KMS-11 (cell line): ENCODE measurements around the gene PPWD1.
"Not testable (repeated sequence)": the region's sequence is repeated elsewhere in the genome, so short reads cannot be mapped to it uniquely, and the experiment has no call there.

Experiments used
- H2AFZ ChIP-seq: fragments of 200-600 bp; sonication (generic); 2 replicates; pipeline ENCODE4 v1.6.1; 2016; ENCODE audit warnings: antibody characterized with exemption, mixed run types, low read depth
- H3K27ac ChIP-seq: fragments of 200-600 bp; sonication (generic); 2 replicates; pipeline ENCODE4 v1.6.1; 2016; ENCODE audit warnings: mild to moderate bottlenecking, mixed run types
- H3K27me3 ChIP-seq: fragments of 200-600 bp; sonication (generic); 2 replicates; pipeline ENCODE4 v1.6.1; 2017; ENCODE audit warnings: mild to moderate bottlenecking, low read depth, mixed run types, moderate library complexity; ENCODE audit not compliant: insufficient read depth
- H3K36me3 ChIP-seq: fragments of 200-600 bp; sonication (generic); 2 replicates; pipeline ENCODE4 v1.6.1; 2017; ENCODE audit warnings: mild to moderate bottlenecking, mixed run types; ENCODE audit not compliant: insufficient read depth
- H3K4me1 ChIP-seq: fragments of 200-600 bp; sonication (generic); 2 replicates; pipeline ENCODE4 v1.6.1; 2016; ENCODE audit warnings: mild to moderate bottlenecking, low read depth, mixed run types; ENCODE audit not compliant: poor library complexity, severe bottlenecking
- H3K4me2 ChIP-seq: fragments of 200-600 bp; sonication (generic); 2 replicates; pipeline ENCODE4 v1.7.0; 2016; ENCODE audit warnings: mild to moderate bottlenecking, mixed run types
- H3K4me3 ChIP-seq: fragments of 200-600 bp; sonication (generic); IDR thresholded peaks from 2 replicates; pipeline ENCODE4 v1.6.1; 2017; ENCODE audit warnings: low read depth, low read length, mixed read lengths; ENCODE audit not compliant: insufficient read depth
- H3K79me2 ChIP-seq: fragments of 200-600 bp; sonication (generic); 2 replicates; pipeline ENCODE4 v1.6.1; 2016; ENCODE audit warnings: low read depth, mixed run types; ENCODE audit not compliant: insufficient read depth
- H3K9ac ChIP-seq: fragments of 200-600 bp; sonication (generic); 2 replicates; pipeline ENCODE4 v1.6.1; 2016; ENCODE audit warnings: mild to moderate bottlenecking, mixed run types
- H4K20me1 ChIP-seq: fragments of 200-600 bp; sonication (generic); 2 replicates; pipeline ENCODE4 v1.6.1; 2016; ENCODE audit warnings: mild to moderate bottlenecking, mixed run types; ENCODE audit not compliant: insufficient read depth
- CTCF ChIP-seq: fragments of 200-600 bp; sonication (generic); conservative IDR thresholded peaks from 2 replicates; pipeline ENCODE4 v1.6.1; 2017; ENCODE audit warnings: low read depth, mild to moderate bottlenecking, antibody characterized with exemption, low read length, moderate library complexity, mixed read lengths

PPWD1 gene

GRCh38 chr5:65566505-65566904 lies 3.4 kb downstream of the PPWD1 start:
- Histone ChIP-seq H3K27me3 (no peaks in the 10 kb centered on the region), H3K4me2 (no peak overlapping the region), H3K27ac (no peak overlapping the region), H4K20me1 (no peaks in the 10 kb centered on the region), H3K79me2 (peaks cover 43% of the 10 kb centered on the region), H3K4me3 (no peak overlapping the region), H3K36me3 (no peaks in the 10 kb centered on the region), H3K4me1 (peaks cover 21% of the 10 kb centered on the region), H2AFZ (no peak overlapping the region), H3K9ac (no peak overlapping the region)
- no peak for TF ChIP-seq CTCF

GRCh38 chr5:65570598-65571226 lies 7.6 kb downstream of the PPWD1 start:
- H3K79me2 ChIP-seq = peaks cover 5% of the 10 kb centered on the region; the same call in 1 of the 2 replicates
- no peak for TF ChIP-seq CTCF
- no peak overlapping the region for H3K27ac ChIP-seq
- no peak overlapping the region for H3K4me2 ChIP-seq
- no peak overlapping the region for H3K4me3 ChIP-seq
- no peaks in the 10 kb centered on the region for H3K36me3 ChIP-seq
- H3K4me1 ChIP-seq = no peaks in the 10 kb centered on the region
- H3K9ac ChIP-seq = no peak overlapping the region
- H2AFZ ChIP-seq = no peak overlapping the region
- no peaks in the 10 kb centered on the region for H4K20me1 ChIP-seq
- no peaks in the 10 kb centered on the region for H3K27me3 ChIP-seq

- TF ChIP-seq CTCF = no peak
- Histone ChIP-seq H3K36me3 (no peaks in the 10 kb centered on the region; the same call in 1 of the 2 replicates), H3K4me1 (no peaks in the 10 kb centered on the region), H3K9ac (no peak overlapping the region), H3K4me2 (no peak overlapping the region), H3K4me3 (no peak overlapping the region), H4K20me1 (no peaks in the 10 kb centered on the region), H2AFZ (no peak overlapping the region), H3K79me2 (no peaks in the 10 kb centered on the region), H3K27me3 (no peaks in the 10 kb centered on the region), H3K27ac (no peak overlapping the region)
Observed at GRCh38 chr5:65577141-65577540, 14.0 kb downstream of the PPWD1 start.

GRCh38 chr5:65588694-65589093 lies 25.6 kb downstream of the PPWD1 start:
- Histone ChIP-seq H4K20me1 (no peaks in the 10 kb centered on the region), H3K27me3 (no peaks in the 10 kb centered on the region), H3K79me2 (no peaks in the 10 kb centered on the region), H3K36me3 (0 out of 2 replicates have a peak, but pooled peaks cover 2% of the 10 kb centered on the region), H2AFZ (no peak overlapping the region), H3K27ac (no peak overlapping the region), H3K9ac (no peak overlapping the region), H3K4me2 (no peak overlapping the region), H3K4me3 (no peak overlapping the region), H3K4me1 (no peaks in the 10 kb centered on the region)
- TF ChIP-seq CTCF = no peak

GRCh38 chr5:65601761-65602160 lies 38.7 kb downstream of the PPWD1 start:
- H3K4me3 ChIP-seq, H2AFZ ChIP-seq, H3K36me3 ChIP-seq, H4K20me1 ChIP-seq, H3K27me3 ChIP-seq, H3K9ac ChIP-seq, H3K4me1 ChIP-seq, H3K27ac ChIP-seq, H3K79me2 ChIP-seq, H3K4me2 ChIP-seq: not testable (repeated sequence)
